Panc1 (cell line): ENCODE data around the gene PPFIA4.

Experiments
- CTCF ChIP-seq: fragments of 450-650 bp; IDR thresholded peaks from 2 replicates; pipeline ENCODE4 v1.5.1; 2017; ENCODE audit warnings: mild to moderate bottlenecking
- POLR2AphosphoS5 ChIP-seq: IDR thresholded peaks from 2 replicates; pipeline ENCODE4 v1.6.1; 2012; ENCODE audit warnings: mild to moderate bottlenecking, low read depth, low read length, moderate library complexity
- SIN3A ChIP-seq: IDR thresholded peaks from 2 replicates; pipeline ENCODE4 v1.6.1; 2012; ENCODE audit warnings: low read depth, mild to moderate bottlenecking, low read length, moderate library complexity, borderline replicate concordance; ENCODE audit not compliant: insufficient read depth
- TCF7L2 ChIP-seq: IDR thresholded peaks from 2 replicates; pipeline ENCODE4 v1.6.1; 2011; ENCODE audit warnings: mild to moderate bottlenecking, low read depth, low read length, inconsistent platforms

DNA sequence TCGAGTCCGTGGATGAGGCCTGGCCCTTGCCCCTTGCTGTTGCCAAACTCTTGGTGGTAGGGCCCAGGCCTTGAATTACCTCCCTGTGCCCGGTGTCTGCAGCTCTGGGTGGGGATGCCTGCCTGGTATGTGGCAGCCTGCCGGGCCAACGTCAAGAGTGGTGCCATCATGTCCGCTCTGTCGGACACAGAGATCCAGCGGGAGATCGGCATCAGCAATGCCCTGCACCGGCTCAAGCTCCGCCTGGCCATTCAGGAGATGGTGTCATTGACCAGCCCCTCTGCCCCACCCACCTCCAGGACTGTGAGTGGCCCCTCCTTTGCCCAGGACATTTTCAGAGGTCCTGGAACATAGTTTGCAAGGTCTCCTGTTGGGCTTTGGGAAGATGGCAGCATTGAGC lies 33.8 kb downstream of the PPFIA4 start:
- TF ChIP-seq CTCF (no peak), SIN3A (no peak), TCF7L2 (no peak), POLR2AphosphoS5 (no peak)
